ENCODE measurements around the gene HLA-DRA. TPM values are rescaled to one million over a fixed set of nuclear protein-coding genes. Genes with fewer than 3 reads are reported as not detected.

HLA-DRA gene
- total RNA-seq, 1 experiment from 2014 or later, result 2.8 TPM

GRCh38 chr6:32397252-32397920, 42.3 kb upstream of the HLA-DRA start (continued):
- TF ChIP-seq, protein P1, sequence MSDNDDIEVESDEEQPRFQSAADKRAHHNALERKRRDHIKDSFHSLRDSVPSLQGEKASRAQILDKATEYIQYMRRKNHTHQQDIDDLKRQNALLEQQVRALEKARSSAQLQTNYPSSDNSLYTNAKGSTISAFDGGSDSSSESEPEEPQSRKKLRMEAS (CRISPR knock-in tag; IDR thresholded peaks at IDR 0.05), result no peak
- TF ChIP-seq ELF4 (CRISPR knock-in tag; IDR thresholded peaks at IDR 0.05; ENCODE audit: low read depth) (no peak), TEAD4 (CRISPR knock-in tag; IDR thresholded peaks at IDR 0.05) (no peak), RORB (CRISPR knock-in tag; IDR thresholded peaks at IDR 0.05) (no peak), TEAD1 (CRISPR knock-in tag; IDR thresholded peaks at IDR 0.05) (no peak), NFATC4 (CRISPR knock-in tag; IDR thresholded peaks at IDR 0.05) (no peak), ZBTB21 (CRISPR knock-in tag; IDR thresholded peaks at IDR 0.05; ENCODE audit: borderline replicate concordance) (no peak), NR2C2 (CRISPR knock-in tag; IDR thresholded peaks at IDR 0.05) (no peak)
- TF ChIP-seq, protein P2, sequence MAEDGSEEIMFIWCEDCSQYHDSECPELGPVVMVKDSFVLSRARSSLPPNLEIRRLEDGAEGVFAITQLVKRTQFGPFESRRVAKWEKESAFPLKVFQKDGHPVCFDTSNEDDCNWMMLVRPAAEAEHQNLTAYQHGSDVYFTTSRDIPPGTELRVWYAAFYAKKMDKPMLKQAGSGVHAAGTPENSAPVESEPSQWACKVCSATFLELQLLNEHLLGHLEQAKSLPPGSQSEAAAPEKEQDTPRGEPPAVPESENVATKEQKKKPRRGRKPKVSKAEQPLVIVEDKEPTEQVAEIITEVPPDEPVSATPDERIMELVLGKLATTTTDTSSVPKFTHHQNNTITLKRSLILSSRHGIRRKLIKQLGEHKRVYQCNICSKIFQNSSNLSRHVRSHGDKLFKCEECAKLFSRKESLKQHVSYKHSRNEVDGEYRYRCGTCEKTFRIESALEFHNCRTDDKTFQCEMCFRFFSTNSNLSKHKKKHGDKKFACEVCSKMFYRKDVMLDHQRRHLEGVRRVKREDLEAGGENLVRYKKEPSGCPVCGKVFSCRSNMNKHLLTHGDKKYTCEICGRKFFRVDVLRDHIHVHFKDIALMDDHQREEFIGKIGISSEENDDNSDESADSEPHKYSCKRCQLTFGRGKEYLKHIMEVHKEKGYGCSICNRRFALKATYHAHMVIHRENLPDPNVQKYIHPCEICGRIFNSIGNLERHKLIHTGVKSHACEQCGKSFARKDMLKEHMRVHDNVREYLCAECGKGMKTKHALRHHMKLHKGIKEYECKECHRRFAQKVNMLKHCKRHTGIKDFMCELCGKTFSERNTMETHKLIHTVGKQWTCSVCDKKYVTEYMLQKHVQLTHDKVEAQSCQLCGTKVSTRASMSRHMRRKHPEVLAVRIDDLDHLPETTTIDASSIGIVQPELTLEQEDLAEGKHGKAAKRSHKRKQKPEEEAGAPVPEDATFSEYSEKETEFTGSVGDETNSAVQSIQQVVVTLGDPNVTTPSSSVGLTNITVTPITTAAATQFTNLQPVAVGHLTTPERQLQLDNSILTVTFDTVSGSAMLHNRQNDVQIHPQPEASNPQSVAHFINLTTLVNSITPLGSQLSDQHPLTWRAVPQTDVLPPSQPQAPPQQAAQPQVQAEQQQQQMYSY (CRISPR knock-in tag; IDR thresholded peaks at IDR 0.05), result no peak

- ChIA-PET POLR2A (no interaction called here), CTCF (interaction anchor here (0.8 to 4.7 kb wide), 6 partner anchors 12 to 384 kb away, joined by 3 to 20 read pairs (median 8); no protein-coding TSS in a partner anchor)
- Mint-ChIP-seq H3K4me3 (no peak overlapping the region), H3K4me1 (0 out of 2 replicates have a peak, but pooled peaks cover 3% of the 10 kb centered on the region), H3K27me3 (ENCODE audit: low read depth) (peaks cover 10% of the 10 kb centered on the region), H3K27ac (no peak overlapping the region), H3K36me3 (no peaks in the 10 kb centered on the region), H3K9me3 (peaks cover 8% of the 10 kb centered on the region)
- TF ChIP-seq ZNF138 (CRISPR knock-in tag; conservative IDR thresholded peaks at IDR 0.05) (no peak), ETV6 (CRISPR knock-in tag; IDR thresholded peaks at IDR 0.05) (no peak), PRRX2 (CRISPR knock-in tag; IDR thresholded peaks at IDR 0.05) (no peak)
- TF ChIP-seq, protein P3, sequence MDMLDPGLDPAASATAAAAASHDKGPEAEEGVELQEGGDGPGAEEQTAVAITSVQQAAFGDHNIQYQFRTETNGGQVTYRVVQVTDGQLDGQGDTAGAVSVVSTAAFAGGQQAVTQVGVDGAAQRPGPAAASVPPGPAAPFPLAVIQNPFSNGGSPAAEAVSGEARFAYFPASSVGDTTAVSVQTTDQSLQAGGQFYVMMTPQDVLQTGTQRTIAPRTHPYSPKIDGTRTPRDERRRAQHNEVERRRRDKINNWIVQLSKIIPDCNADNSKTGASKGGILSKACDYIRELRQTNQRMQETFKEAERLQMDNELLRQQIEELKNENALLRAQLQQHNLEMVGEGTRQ (CRISPR knock-in tag; IDR thresholded peaks at IDR 0.05), result peak; percentile 40; the same call in 1 of the 2 replicates
- TF ChIP-seq, protein P4, sequence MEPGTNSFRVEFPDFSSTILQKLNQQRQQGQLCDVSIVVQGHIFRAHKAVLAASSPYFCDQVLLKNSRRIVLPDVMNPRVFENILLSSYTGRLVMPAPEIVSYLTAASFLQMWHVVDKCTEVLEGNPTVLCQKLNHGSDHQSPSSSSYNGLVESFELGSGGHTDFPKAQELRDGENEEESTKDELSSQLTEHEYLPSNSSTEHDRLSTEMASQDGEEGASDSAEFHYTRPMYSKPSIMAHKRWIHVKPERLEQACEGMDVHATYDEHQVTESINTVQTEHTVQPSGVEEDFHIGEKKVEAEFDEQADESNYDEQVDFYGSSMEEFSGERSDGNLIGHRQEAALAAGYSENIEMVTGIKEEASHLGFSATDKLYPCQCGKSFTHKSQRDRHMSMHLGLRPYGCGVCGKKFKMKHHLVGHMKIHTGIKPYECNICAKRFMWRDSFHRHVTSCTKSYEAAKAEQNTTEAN (CRISPR knock-in tag; IDR thresholded peaks at IDR 0.05), result no peak
- peak; percentile 44 for ATAC-seq
- DNase-seq (ENCODE audit: low spot score), result no peak
These were observed 38.3 kb upstream of the HLA-DRA start for GRCh38 chr6:32401284-32401963.

DNA sequence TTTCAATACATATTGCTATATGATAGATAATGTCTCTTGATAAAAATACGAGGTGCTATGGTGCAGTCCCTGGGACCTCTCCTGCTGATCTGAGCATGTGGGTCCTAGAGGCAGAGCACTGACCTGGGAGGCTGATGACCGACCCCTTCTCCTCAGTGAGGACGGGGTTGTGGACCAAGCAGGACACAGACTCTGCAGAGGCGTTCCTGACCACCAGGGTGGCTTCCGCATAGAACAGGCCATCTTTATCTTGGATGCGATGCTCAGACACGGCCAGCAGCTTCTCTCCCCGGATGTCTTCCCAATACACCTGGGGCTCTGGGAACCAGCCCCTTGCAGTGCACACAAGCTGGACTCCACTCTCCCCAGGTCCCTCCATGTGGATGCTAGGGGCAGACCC, 36.9 kb upstream of the HLA-DRA start:
- H3K4me3 Mint-ChIP-seq, result no peak overlapping the region
- DNase-seq (ENCODE audit: low spot score) (no peak), ATAC-seq (peak; percentile 70)
- peaks cover 8% of the 10 kb centered on the region for H3K9me3 Mint-ChIP-seq
- POLR2A ChIA-PET, result no interaction called here
- no peaks in the 10 kb centered on the region for H3K36me3 Mint-ChIP-seq
- H3K4me1 Mint-ChIP-seq, result peaks cover 10% of the 10 kb centered on the region; the same call in 1 of the 2 replicates
- H3K27me3 Mint-ChIP-seq (ENCODE audit: low read depth), result peaks cover 7% of the 10 kb centered on the region; the same call in 1 of the 2 replicates
- CTCF ChIA-PET, result interaction anchor here (1.2 to 4.7 kb wide), 3 partner anchors 10 to 157 kb away, joined by 3 to 20 read pairs (median 12); no protein-coding TSS in a partner anchor
- H3K27ac Mint-ChIP-seq, result no peak overlapping the region
- TF ChIP-seq SMAD3 (CRISPR knock-in tag; IDR thresholded peaks at IDR 0.05; ENCODE audit: borderline replicate concordance), result no peak
- no peak for TF ChIP-seq GTF2I (CRISPR knock-in tag; conservative IDR thresholded peaks at IDR 0.05)
- TF ChIP-seq, protein P5, sequence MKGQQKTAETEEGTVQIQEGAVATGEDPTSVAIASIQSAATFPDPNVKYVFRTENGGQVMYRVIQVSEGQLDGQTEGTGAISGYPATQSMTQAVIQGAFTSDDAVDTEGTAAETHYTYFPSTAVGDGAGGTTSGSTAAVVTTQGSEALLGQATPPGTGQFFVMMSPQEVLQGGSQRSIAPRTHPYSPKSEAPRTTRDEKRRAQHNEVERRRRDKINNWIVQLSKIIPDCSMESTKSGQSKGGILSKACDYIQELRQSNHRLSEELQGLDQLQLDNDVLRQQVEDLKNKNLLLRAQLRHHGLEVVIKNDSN (CRISPR knock-in tag; IDR thresholded peaks at IDR 0.05), result no peak
- no peak for TF ChIP-seq ZNF232 (CRISPR knock-in tag; IDR thresholded peaks at IDR 0.05)
- TF ChIP-seq E2F5 (CRISPR knock-in tag; IDR thresholded peaks at IDR 0.05), result no peak
- TF ChIP-seq PRRX2 (CRISPR knock-in tag; IDR thresholded peaks at IDR 0.05), result no peak
- TF ChIP-seq, protein P6, sequence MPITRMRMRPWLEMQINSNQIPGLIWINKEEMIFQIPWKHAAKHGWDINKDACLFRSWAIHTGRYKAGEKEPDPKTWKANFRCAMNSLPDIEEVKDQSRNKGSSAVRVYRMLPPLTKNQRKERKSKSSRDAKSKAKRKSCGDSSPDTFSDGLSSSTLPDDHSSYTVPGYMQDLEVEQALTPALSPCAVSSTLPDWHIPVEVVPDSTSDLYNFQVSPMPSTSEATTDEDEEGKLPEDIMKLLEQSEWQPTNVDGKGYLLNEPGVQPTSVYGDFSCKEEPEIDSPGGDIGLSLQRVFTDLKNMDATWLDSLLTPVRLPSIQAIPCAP (CRISPR knock-in tag; IDR thresholded peaks at IDR 0.05), result no peak
